Kidney tubule cell (primary cell): ENCODE measurements around the gene TPRG1.

Source experiments
- DNase-seq: peaks from one replicate; pipeline ENCODE4 v3.0.0-alpha.2; 2018; ENCODE audit warnings: low spot score

TPRG1 gene, protein sequence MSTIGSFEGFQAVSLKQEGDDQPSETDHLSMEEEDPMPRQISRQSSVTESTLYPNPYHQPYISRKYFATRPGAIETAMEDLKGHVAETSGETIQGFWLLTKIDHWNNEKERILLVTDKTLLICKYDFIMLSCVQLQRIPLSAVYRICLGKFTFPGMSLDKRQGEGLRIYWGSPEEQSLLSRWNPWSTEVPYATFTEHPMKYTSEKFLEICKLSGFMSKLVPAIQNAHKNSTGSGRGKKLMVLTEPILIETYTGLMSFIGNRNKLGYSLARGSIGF

DNA sequence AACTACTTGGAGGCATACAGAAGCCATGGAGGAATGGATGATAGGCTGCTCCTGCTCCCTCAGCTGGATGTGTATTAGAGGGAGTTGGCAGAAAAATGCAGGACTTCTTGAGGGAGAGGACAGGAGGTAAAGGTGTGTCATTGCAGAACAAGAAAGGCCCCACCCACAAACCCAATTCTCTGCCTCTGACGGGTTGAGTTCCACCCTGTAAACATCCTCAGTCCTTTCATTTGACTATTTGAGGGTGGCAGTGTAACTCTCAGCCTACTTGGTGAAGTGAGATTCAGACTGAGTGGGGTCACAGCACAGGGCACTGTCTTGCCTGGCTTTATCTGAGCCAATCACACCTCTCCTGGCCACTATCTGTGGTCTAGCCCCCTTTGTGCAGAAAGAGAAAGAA, at the start of gene TPRG1:
TPRG1 (plus strand) TSS at position 265 of the 400 bp plus-strand sequence. CDS start 35,414 bp downstream, outside the sequence.
- DNase-seq, result no peak

DNA sequence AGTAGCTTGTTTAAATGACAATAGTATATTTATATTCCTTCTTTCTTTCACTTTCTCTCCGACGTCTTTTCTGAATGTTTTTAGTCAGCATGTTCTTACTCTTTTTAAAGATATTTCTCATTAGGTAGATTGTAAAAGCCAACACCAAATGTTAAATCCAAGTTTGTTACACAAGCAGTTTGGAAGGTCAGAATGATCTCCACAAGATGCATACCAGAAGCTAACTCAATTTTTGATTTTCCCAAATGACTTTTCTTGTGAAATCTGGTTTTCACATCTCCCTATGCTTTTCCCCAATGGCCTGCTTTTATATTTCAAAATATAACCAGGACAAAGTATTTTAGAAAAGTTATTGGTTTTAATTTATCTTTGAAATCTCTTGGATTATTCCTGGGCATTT, 49.7 kb upstream of the TPRG1 start:
- DNase-seq, result no peak

DNA sequence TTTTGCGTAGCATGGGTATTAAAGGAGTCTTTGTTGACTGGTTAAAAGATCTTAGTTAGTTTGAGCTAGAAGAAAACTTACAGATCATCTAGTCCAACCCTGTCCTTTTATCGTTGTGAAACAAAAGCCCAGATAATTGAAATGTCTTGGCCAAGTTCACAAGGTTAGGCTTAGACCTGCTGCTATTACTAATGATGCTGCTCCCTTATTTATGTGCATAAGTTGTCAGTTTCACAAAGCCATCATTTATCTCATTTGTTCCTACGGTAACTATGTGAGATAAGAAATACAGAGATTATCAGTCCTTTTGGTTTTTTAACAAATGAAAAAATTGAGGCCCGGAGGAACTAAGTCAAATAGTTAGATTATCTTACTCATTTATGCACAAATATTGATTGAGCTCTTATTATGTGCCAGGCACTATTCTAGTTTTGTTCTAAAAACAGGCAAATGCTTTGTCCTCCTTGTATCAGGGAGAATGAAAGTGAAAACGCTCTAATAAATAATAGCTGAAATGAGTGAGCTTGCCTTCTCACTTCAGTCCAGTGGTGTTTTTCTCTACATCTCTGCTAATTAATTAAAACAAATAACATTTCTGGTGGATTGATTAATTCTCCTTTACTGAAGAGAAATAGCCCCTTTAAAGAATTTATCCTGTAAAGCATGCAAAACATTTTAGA, 49.1 kb upstream of the TPRG1 start:
- DNase-seq, result no peak

DNA sequence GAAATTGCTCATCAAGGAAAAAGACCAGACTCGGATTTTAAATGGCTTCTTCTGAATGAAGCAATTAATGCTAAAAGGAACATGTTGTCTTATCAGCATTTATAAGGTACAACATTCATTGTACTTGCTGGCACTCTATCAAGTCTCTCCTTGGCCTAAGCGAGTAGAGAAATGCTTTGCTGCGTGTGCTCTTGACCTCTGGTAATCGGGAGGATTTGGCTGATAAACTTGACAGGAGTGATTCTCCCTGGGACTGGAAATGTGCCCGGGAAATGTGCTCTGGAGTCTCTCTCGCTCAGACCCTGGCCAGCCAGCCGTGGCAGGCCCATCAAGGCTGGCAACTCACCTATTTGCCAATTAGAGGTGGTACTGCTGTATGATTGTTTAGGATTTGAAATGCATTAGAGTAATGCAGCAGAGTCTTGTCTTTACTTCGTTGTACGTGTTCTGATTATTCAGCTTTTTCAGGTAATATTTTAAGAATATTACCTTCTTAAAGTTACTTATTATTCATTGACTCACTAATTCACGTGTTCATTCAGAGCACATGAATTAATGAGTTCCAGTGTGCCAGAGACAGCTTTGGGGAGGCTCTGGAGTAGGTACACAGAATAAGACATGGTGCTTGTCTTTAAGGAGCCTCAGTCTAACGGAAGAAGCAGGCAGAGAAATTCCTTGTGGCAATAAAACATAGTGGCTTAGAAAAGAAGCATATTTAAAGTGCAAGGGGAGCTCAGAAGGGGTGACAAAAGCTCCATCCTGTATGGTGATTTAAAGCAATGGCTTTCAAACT, 48.0 kb upstream of the TPRG1 start:
- DNase-seq, result peak; percentile 32

DNA sequence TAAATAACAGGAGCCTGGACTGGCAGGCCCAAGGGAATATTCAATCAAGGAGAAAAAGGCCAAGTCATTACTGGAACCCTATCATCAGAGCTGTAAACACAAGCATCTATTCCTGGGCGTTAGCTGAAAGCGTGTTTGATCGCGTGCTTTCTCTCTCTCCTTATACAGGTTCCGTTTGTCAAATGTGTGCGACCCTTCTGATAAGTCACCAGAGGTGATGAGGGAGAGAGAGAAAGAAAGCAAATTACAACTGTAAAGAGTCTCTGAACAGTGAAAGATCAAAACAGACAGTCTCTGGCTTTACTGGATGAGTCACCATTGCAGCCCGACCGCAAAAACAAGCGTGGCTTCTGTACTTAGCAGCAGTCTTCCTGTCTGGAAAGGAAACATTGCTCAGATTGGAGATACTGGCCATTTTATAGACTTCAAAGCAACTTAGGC, 39.5 kb upstream of the TPRG1 start:
- DNase-seq, result peak; percentile 64

DNA sequence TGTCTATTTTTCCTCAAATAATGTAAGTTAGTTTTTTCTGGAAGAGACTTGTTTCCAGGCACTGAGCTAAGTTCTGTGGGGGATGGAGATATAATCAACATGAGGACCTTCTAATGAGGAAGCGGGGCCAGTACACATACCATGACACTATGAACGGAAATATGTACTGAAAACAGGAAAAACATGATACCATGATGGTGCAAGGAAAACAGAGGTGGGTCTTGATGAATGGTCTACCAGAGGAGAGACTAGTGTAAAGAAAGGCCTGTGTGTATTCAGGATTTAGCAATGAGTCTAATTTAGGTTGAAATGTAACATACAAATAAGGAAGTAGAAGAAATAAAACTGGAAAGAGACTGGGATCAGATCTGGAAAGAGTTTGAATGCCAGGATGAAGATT, 38.9 kb upstream of the TPRG1 start:
- no peak for DNase-seq

DNA sequence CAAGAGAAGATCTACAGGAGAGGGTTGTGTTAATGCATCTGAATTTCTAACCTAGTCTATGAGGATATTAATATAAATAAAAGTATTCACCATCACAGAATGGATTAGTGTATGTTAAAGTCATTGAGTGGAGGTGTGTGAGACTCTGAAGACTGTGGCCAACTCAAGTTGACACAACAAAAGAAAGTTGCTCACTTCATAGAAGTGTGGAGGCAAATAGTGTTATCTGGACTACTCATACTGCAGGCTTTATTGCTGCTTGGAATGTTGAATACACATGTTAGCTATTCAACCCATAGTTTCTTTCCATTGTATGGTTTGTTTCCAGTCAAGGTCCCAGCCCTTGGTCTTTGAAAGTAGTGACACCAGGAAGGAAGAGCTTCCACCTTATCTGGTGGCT, 38.0 kb upstream of the TPRG1 start:
- no peak for DNase-seq

DNA sequence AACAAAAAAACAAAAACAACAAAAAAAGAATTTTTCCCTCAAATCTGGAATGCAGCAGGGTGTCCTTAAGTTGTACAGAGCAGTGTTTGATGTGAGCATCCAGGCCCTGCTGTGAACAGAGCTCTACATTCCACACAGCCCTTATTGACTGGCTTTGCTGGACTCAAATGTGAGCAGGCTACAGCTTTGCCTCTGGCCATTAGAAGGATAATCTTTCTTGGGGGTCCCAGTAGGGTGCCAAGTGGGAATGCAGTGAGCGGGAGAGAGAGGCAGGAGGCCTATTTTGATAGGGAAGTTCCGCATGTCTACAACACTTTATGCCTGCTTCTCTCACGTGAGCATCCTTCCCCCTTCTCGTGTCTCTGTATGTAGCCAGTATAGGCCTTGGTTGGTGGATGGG, 34.4 kb upstream of the TPRG1 start:
- no peak for DNase-seq

DNA sequence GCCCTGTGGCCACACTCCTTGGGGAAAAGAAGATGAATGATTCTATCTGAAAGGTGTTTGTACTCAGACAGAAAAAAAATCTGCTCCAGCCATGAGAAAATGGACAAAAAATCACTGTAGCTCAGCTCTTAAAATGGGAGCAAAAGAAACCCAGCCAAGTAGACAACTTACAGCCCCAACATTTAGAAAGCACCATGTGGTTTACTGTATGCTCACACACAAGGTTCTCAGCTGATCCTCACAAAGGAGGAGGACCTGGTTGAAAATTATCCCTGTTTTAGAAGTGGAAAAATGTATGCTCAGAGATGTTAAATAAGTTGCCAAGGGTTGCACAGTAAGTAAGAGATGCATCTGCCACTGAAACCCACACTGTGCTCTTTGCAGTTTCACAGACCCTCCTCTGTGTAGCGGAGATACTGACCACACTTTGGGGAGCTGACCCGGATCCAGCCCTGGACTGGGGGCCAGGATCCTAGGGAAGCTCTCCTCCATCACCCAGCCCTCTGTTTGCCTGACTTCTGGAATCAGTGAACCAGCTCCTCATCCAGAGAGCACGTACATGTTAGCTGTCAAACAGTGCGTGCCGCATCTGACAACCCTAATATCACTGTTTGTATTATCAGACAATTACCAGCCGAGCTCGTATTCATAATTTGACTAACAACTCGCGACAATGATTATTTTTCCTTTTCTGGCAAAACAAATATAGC, 32.7 kb upstream of the TPRG1 start:
- no peak for DNase-seq

DNA sequence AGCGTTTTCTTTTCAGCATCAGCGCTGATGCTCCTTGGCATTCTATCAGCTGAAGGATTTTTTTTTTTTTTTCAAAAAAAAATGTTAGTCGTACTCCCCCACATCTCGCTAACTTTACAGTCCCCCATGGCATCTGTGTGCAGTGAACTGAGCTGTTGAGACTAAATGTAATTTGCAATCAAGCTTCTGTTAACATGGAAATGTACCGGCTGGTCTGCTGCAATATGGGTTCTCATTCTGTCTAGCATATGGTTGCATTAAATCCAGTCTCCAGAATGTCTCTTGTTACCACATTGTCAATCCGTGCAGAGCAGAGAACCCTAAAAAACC, 32.2 kb upstream of the TPRG1 start:
- DNase-seq, result no peak

DNA sequence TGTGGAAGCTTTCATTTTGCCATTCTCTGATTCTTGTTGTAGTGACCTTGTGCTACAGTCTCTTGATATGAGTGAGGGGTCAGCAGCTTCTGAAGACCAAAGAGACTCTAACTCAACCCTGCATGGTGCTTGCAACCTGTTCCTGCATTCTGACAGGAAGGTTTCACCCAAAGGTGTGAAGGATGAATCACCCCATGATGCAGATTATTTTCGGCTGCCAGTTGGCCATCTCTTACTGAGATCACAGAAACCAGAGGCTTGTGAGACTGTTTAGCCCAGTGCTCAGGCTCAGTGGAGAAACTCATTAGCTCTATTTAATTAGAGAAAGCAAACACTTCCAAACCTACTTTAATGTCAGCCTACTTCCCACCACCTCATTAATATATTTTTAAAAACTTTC, 29.2 kb upstream of the TPRG1 start:
- DNase-seq, result peak; percentile 7

DNA sequence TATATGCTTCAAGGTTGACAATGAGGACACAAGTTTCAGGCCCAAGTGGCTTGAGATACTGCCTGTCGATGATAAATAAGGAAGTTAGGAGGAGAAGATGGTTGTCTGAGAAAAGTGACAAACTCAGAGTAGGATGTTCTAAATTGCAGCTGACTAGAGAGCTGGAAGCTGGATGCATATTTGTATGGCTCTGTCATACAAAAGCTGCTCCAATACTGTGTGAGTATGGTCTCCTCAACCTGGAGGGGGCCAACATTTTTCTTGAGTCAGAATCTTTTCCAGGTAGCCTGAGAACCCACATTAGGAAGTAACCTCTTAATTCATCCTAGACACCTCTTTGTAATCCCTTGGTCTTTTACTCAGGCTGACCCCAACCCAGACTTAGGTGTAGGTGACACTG, 28.4 kb upstream of the TPRG1 start:
- DNase-seq, result peak; percentile 60

DNA sequence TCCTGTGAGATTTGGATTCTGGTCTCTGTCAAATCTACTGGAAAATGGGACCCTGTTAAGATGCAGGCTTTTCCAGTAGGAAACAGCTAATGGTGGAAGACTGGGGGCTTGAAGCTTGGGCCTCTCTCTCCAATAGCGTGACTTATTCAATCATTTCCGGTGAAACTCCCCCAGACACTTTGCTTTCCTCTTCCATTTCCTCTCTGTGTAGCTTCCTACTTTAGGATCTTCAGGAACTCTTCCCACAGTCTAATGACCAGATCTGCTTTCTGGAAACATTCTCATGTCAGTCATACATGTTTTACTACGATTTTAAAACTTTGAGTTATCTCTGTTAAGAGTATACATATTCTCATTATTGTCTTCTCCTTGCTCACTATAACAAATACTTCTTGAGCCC, 28.0 kb upstream of the TPRG1 start:
- DNase-seq, result no peak

DNA sequence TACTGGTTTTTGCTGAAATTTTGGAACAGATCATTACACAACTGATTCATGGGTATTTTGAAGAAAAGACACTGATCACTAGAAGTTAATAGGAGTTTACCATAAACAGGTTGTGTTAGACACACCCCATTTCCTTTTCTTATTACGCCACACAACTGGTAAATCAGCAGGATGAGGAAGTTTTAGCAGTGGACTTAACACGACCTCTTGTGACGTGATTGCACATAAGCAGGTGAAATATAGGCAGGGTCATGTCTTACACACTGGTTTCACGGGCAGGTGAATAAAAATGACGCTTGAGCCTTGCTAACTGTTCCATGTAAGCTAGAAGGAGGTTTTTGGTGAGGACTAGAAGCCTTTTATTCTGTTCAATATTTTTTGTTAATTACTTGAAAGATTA, 27.1 kb upstream of the TPRG1 start:
- peak; percentile 54 for DNase-seq

DNA sequence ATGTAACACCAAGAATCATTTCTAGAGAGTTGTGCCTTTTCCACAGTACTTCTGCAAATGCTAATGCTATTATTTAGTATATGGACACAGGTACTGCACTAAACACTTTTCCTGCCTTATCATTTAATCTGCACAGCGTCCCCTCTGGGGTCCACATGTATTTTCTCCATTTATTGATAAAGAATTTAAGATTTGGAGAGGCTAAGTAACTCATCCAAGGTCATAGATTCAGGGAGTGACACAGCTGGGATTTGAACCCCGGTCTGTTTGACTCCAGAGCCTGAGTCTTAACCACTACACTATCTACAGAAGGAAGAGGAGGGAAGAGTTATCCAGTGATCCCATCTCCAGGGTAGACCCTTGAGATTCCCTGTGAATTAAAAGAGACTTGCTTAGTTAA, 24.9 kb upstream of the TPRG1 start:
- peak; percentile 2 for DNase-seq

DNA sequence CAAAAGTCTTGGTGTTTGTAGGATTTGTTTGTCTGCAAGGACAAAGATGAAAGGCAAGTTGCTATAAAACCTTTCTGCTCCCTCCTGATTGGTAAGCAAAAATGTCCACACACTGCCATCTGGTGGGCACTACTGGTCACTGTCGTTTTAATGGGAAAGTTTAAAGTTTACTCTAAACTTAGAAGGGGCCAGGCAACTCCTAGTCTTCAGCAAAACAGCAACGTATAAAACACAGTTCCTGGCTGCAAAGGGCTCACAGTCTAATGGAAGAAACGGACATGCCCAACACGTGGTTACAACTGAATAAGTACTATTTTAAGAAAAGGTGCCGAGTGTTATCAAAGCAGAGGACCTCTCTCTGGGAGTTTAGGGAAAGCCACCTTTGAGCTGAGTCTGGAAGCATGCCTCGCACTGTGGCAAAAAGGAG, 23.7 kb upstream of the TPRG1 start:
- peak; percentile 56 for DNase-seq

DNA sequence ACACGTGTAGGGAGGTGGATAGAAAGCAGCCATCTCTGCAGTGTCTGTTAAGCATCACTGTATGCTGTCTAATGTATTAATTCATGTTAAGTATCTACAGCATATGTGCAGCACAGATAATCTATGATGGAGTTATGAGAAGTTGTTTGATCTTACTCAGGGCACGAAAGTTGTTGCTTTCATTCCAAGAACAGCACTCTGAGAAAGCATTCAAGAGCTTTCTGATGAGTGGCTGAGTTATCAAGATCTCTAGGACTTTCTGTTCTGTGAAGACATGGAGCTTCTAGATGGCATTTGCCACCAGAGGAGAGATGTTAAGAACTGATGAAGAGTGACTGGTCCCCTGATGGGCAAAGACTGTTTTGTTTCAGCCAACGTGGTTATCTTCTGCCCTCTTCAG, 22.6 kb upstream of the TPRG1 start:
- no peak for DNase-seq

DNA sequence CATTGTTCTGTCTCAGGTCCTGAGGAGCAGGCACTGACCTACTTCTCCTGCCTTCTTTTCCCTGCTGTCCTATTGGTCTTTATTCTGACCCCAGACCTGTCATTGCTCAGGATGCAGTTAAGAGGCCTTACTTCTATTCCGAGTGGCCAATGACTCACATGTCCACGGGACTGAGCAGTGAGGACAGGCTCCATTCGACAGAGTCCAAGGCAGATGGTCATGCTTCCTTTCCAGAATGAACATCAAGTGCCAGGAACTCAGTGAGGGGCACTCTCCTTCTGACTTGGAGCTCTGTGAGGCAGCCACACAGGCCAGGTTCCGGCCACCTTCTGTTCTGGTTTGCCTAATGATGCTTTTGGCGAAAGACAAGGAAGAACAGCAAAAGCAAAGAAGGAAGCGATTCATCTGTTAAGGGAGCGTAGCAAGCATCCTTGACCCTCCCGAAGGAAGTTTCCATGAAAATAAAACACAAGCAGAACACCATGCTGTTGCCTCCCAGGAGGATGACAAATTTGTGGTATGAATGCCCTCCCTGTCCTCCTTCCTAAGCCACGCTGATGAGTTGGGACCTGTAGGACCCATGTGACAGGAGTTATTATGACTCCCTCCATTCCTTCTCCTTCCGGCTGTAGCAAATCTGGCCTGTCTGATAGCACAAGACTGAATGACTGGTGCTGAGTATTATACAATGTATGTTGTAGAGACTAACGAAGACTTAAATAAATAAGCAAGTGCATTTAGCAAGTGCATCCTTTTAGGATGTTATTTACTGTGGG, 14.4 kb upstream of the TPRG1 start:
- no peak for DNase-seq

DNA sequence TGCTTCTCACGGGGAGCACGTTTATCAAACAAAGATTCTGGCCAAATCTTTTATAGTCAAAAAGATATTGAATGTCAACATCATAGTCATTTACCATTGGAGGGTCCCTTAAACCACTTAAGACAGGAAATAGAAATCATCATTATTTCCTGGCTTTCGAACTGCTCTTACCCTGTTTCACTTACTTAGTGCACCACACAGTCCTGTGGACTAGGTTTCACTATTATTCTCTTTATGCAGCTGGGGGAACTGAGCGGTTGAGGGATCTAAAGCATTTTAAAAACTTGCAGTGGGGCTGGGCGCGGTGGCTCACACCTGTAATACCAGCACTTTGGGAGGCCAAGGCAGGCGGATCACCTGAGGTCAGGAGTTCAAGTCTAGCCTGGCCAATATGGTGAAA, 13.7 kb upstream of the TPRG1 start:
- DNase-seq, result no peak

DNA sequence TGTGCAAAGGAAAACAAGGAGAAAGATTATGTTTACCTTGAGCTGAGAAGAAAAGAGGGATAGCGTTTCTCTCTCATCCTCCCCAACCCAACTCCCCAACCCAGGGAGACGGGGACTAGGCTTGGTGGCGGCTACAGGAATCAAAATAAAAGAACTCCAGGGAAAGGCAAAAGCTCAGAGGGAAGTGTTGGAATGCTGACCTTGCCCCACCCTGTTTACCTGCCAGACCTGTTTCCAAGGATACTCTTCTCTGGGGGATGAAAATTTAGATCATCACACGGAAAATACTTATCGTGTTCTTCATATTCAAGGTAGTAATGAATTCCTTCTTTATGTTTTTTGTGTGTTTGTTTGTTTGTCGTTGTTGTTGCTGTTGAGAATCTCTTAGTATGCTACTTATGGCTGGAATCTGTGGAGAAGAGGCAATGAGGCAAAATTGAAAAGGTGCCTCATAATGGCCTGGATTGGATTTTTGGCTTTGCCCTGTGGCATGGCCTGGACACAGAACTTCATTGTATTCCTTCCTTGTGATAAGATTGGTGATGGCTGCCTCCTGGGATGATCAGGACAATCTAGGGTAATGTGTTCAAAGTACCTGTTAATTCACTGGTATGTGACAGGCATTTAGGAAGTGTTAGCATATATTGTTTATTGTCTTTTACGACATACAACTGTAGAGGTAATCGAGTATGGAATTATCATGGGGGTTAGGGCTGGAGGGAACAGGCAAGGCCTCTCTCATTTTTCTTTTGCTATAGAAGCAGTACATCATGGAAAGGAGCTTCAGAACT, 11.1 kb upstream of the TPRG1 start:
- DNase-seq, result no peak

DNA sequence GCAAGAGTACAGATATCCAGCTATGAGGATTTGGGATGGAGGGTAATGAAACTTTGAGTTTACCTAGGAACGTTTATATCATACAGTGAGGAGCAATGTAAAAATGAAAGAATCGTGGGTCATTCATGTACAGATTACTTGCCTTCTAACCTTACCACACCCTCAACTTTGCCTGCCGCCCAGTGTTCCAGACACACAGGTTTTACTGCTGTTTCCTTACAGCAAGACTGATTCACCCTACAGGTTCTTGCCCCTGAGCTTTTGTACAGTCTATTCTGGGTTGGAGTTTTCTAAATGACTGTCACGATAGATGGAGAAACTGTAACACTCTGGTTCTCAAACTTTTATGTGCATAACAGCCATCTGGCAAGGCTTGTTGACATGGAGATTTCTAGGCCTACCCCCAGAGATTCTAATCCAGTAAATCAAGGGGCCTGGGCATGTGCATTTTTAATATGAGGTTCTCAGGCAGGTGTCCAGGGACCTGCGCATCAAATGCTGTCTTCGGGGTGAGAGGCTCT, 6.6 kb upstream of the TPRG1 start:
- no peak for DNase-seq
